Keratinocyte (primary cell): ENCODE measurements around the gene NT5C1B. TPM values are rescaled to one million over a fixed set of nuclear protein-coding genes. Genes with fewer than 3 reads are reported as not detected.

Experiments used
- DNase-seq: peaks from one replicate; pipeline ENCODE4 v3.0.0-alpha.2; 2011; ENCODE audit warnings: low read depth, missing footprints, low spot score
- FAIRE-seq: peaks from 2 replicates; lab custom pipeline; 2011; peaks lifted over from hg19 to GRCh38; lab: Jason Lieb, UNC
- H2AFZ ChIP-seq: 2 replicates; pipeline ENCODE4 v1.6.0; 2012; ENCODE audit warnings: low read length, control low read depth, inconsistent platforms; ENCODE audit not compliant: control insufficient read depth
- H3K27ac ChIP-seq: 2 replicates; pipeline ENCODE4 v1.5.1; 2011; ENCODE audit warnings: low read length; ENCODE audit not compliant: control insufficient read depth, insufficient read depth
- H3K27me3 ChIP-seq: 3 replicates; pipeline ENCODE4 v1.6.0; 2011; ENCODE audit warnings: low read length; ENCODE audit not compliant: control insufficient read depth, insufficient read depth; ENCODE audit errors: extremely low read depth
- H3K36me3 ChIP-seq, 2 experiments: 2 replicates in 1 of 2; 3 replicates in 1 of 2; pipeline ENCODE4 v1.5.1; 2011; ENCODE audit warnings: low read length in 2 of 2, mild to moderate bottlenecking in 1 of 2; ENCODE audit not compliant: control insufficient read depth in 2 of 2, insufficient read depth in 2 of 2; ENCODE audit errors: extremely low read depth in 1 of 2
- H3K4me1 ChIP-seq: 3 replicates; pipeline ENCODE4 v1.5.1; 2011; ENCODE audit warnings: low read length; ENCODE audit not compliant: control insufficient read depth, insufficient read depth; ENCODE audit errors: extremely low read depth
- H3K4me2 ChIP-seq: 3 replicates; pipeline ENCODE4 v1.6.0; 2011; ENCODE audit warnings: low read depth, low read length; ENCODE audit not compliant: control insufficient read depth, insufficient read depth; ENCODE audit errors: extremely low read depth
- H3K4me3 ChIP-seq, 3 experiments: fragments of 200-600 bp in 1 of 3; sonication (generic) in 1 of 3; 2 replicates in 2 of 3; 3 replicates in 1 of 3; pipeline ENCODE4 v1.5.1; 2011 to 2016; ENCODE audit warnings: low read length in 3 of 3, mild to moderate bottlenecking in 3 of 3, control low read depth in 2 of 3, inconsistent platforms in 1 of 3, low read depth in 1 of 3, mixed read lengths in 1 of 3, mixed run types in 1 of 3, moderate library complexity in 1 of 3; ENCODE audit not compliant: control insufficient read depth in 2 of 3, insufficient read depth in 2 of 3; ENCODE audit errors: extremely low read depth in 1 of 3
- H3K79me2 ChIP-seq: 2 replicates; pipeline ENCODE4 v1.6.0; 2012; ENCODE audit warnings: low read length; ENCODE audit not compliant: control insufficient read depth, insufficient read depth
- H3K9ac ChIP-seq: 3 replicates; pipeline ENCODE4 v1.6.0; 2011; ENCODE audit warnings: low read length; ENCODE audit not compliant: control insufficient read depth, insufficient read depth; ENCODE audit errors: extremely low read depth
- H3K9me1 ChIP-seq: 3 replicates; pipeline ENCODE4 v1.6.0; 2011; ENCODE audit warnings: low read length; ENCODE audit not compliant: control insufficient read depth, insufficient read depth; ENCODE audit errors: extremely low read depth
- H3K9me3 ChIP-seq: 2 replicates; pipeline ENCODE4 v1.5.1; 2012; ENCODE audit warnings: low read depth, low read length; ENCODE audit not compliant: control insufficient read depth
- H4K20me1 ChIP-seq: 3 replicates; pipeline ENCODE4 v1.6.0; 2011; ENCODE audit warnings: low read length; ENCODE audit not compliant: control insufficient read depth, insufficient read depth; ENCODE audit errors: extremely low read depth
- CTCF ChIP-seq, 3 experiments: IDR thresholded peaks in 1 of 3; conservative IDR thresholded peaks in 1 of 3; optimal IDR thresholded peaks in 1 of 3; 2 replicates in 2 of 3; 3 replicates in 1 of 3; pipeline versions ENCODE3 to v1.5.1; 2011; ENCODE audit warnings: low read length in 3 of 3, mild to moderate bottlenecking in 3 of 3, moderate library complexity in 2 of 3, control low read depth in 1 of 3, inconsistent platforms in 1 of 3; ENCODE audit not compliant: insufficient read depth in 2 of 3; ENCODE audit errors: extremely low read depth in 1 of 3
- EZH2 ChIP-seq: IDR thresholded peaks from one replicate; pipeline ENCODE4 v1.6.1; 2012; ENCODE audit warnings: inconsistent platforms, mild to moderate bottlenecking, low read length, moderate library complexity
- dilution Hi-C: fragments of 300-500 bp; cut with MboI; formaldehyde crosslinking; loops from one replicate; pipeline ENCODE4 v1.7.0; 2020; ENCODE audit warnings: low sequenced_read_pairs; ENCODE audit not compliant: extremely low pct_ligation_motif_present
- polyA plus RNA-seq, 5 experiments: library from polyadenylated mRNA; depleted of rRNA in 3 of 5; stranded (reverse) in 3 of 5; stranded (forward) in 1 of 5; unstranded in 1 of 5; fragments of >200 nt; gene quantifications; 1 replicate in 1 of 5; 2 replicates in 3 of 5; 3 replicates in 1 of 5; pipeline versions ENCODE4 v1.2.1 to v1.2.3, GENCODE V29; 2011 to 2012; ENCODE audit warnings: missing spikeins in 2 of 5, low read depth in 1 of 5, low replicate concordance in 1 of 5

NT5C1B gene
- polyA plus RNA-seq, 1 donor (not counting 4 experiments of a cell fraction or from before 2014, with no cell fraction given) = not detected

GRCh38 chr2:18599509-18600254, 10.3 kb upstream of the NT5C1B start:
- Histone ChIP-seq H2AFZ (no peak overlapping the region), H3K79me2 (no peaks in the 10 kb centered on the region), H3K27me3 (no peaks in the 10 kb centered on the region), H3K9me3 (no peaks in the 10 kb centered on the region), H3K4me1 (no peaks in the 10 kb centered on the region), H3K36me3 (no peaks in the 10 kb centered on the region), H3K9ac (no peak overlapping the region), H3K9me1 (no peaks in the 10 kb centered on the region), H3K4me3 (no peak overlapping the region), H3K27ac (no peak overlapping the region), H4K20me1 (no peaks in the 10 kb centered on the region), H3K4me2 (no peak overlapping the region)
- FAIRE-seq = no peak
- dilution Hi-C loops = no loop called here
- no peak for TF ChIP-seq CTCF (optimal IDR thresholded peaks at IDR 0.05 in 1 of 3, IDR thresholded peaks at IDR 0.05 in 1 of 3, conservative IDR thresholded peaks at IDR 0.05 in 1 of 3; ENCODE audit: extremely low read depth in 1 of 3, insufficient read depth in 2 of 3, low read length in 3 of 3)
- no peak for TF ChIP-seq EZH2
- DNase-seq = no peak

- H4K20me1 ChIP-seq = no peaks in the 10 kb centered on the region
- no peaks in the 10 kb centered on the region for H3K36me3 ChIP-seq
- DNase-seq (no peak), FAIRE-seq (no peak)
- H2AFZ ChIP-seq = no peak overlapping the region
- no peak overlapping the region for H3K27ac ChIP-seq
- TF ChIP-seq CTCF (optimal IDR thresholded peaks at IDR 0.05 in 1 of 3, IDR thresholded peaks at IDR 0.05 in 1 of 3, conservative IDR thresholded peaks at IDR 0.05 in 1 of 3; ENCODE audit: extremely low read depth in 1 of 3, insufficient read depth in 2 of 3, low read length in 3 of 3) (no peak), EZH2 (no peak)
- no peaks in the 10 kb centered on the region for H3K9me3 ChIP-seq
- H3K9me1 ChIP-seq = no peaks in the 10 kb centered on the region
- dilution Hi-C loops = no loop called here
- no peaks in the 10 kb centered on the region for H3K79me2 ChIP-seq
- no peaks in the 10 kb centered on the region for H3K4me1 ChIP-seq
- no peak overlapping the region for H3K4me3 ChIP-seq
- H3K9ac ChIP-seq = no peak overlapping the region
- no peaks in the 10 kb centered on the region for H3K27me3 ChIP-seq
- H3K4me2 ChIP-seq = no peak overlapping the region
These were observed 9.6 kb upstream of the NT5C1B start for GRCh38 chr2:18598848-18599484.
